Activated CD4-positive, alpha-beta T cell treated with anti-CD3 and anti-CD28 coated beads, Interleukin-2, amount 50 U/mL, for 16 hours (primary cell): ENCODE results near the gene PSTPIP1.
A peak's percentile ranks its signal among the peaks of the same experiment; 100 is the strongest.

Source experiments
- DNase-seq: peaks from one replicate; pipeline ENCODE4 v3.0.0-alpha.2; 2020

Gene PSTPIP1

GRCh38 chr15:77001966-77002365, 7.0 kb downstream of the PSTPIP1 start:
- no peak for DNase-seq

DNA sequence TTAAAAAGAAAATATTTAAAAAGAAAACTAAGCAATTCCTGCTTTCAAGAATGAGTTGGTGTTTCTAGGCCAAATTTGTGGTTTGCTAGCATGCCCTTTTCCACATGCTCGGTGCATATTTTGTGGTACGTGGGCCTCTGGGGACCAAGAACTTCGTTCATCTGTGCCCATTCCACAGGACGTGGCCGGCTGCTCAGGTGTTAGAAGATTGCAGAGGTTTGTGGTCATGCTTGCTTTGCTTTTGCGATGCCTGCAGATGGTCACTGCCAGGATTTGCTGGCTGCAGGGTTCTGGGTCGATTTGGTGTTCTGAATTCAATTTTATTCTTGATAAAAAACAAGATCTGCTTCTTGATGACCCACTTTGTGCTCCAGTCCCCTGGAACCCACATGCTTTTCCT, 7.5 kb downstream of the PSTPIP1 start:
- no peak for DNase-seq

DNA sequence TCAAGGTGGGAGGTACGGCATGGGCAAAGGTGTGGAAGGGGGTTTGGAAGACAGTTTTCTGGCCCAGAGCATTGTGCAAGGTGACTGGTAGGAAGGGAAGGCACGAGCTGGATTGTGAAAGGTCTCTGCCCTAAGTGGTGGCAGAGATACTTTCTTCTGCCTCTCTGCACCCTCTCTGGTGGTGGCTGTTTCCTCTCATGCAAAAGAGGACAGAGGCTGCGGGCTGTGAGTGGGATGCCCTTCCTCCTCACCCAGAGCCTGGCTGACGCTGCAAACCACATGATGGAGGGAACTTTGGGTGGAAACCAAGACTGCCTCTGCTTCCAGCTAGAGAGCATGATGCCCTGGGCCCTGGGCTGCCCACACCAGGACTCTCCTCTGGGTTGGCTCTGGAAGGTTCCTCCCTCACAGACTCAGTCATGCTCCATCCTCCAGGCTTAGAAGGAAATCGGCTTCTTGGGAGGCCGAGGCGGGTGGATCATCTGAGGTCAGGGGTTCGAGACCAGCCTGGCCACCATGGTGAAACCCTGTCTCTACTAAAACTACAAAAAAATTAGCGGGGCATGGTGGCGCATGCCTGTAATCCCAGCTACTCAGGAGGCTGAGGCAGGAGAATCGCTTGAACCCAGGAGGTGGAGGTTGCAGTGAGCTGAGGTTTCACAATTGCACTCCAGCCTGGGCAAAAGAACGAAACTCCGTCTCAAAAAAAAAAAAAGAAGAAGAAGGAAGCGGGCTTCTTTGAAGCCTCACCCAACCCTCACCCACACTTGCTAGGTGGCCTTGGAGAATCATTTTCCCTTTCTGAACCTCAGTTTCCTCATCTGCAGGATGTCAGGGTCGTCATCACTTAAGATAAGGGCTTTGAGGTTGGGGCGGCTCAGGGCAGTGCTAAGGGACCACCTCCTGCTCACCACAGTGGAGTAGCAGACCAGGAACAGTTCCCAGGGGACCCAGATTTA, 8.3 kb downstream of the PSTPIP1 start:
- DNase-seq: peak; percentile 89

- no peak for DNase-seq
Observed at GRCh38 chr15:77004189-77004588, 9.3 kb downstream of the PSTPIP1 start.

- DNase-seq: no peak
Observed at GRCh38 chr15:77009176-77009575, 14.2 kb downstream of the PSTPIP1 start.

DNA sequence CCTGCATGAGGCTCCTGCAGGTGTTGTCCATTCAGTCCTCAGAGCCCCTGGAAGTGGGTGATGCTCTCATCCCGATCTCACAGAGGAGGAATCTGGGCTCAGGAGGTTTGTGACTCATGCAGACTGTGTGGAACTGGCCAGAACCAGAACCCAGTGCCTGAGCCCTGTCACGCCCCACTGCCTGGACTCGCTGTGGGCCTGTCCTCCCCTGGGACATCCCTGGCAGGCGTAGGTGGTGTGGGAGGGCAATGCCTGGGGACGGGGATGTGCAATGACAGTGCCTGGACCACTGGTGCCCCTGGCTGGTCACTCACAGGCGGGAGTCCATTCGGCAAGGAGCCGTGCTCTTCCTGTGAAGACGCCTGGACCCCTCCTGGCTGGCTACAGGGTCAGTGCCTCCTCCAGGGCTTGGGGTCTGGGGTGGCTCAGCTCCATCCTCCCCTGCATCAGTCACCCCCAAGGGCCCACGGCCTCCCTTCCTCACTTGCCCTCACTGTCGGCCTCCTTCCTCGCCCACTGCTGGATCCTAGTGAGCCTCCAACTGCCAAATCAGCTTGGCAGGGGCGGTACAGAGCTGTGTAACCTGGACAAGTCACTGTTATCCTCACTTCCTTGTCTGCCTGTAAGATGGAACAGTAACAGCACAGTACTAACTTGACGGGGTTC, 14.9 kb downstream of the PSTPIP1 start:
- DNase-seq: no peak

GRCh38 chr15:77010312-77010686, 15.4 kb downstream of the PSTPIP1 start:
- DNase-seq: no peak

GRCh38 chr15:77010857-77011256, 15.9 kb downstream of the PSTPIP1 start:
- DNase-seq: no peak

- no peak for DNase-seq
Observed at GRCh38 chr15:77012117-77012712, 17.3 kb downstream of the PSTPIP1 start.

GRCh38 chr15:77012868-77013267, 17.9 kb downstream of the PSTPIP1 start:
- no peak for DNase-seq

DNA sequence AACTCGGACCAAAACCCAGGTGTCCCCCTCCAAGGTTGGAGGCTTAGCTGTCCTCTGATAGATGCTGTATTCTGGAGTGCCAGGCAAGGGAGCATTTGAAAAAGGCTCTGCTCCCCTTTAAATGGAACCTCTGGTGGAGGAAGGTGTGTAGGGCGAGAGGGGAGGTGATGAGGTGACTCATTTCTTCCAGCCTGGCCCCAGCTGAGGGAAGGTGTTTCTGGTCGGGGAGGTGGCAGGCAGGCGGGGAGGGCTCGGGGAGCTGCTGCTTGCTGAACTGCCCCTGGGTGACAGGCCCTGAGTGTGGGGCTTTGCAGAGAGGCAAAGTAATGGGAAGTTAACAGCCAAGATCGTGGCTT, 18.8 kb downstream of the PSTPIP1 start:
- peak; percentile 92 for DNase-seq

DNA sequence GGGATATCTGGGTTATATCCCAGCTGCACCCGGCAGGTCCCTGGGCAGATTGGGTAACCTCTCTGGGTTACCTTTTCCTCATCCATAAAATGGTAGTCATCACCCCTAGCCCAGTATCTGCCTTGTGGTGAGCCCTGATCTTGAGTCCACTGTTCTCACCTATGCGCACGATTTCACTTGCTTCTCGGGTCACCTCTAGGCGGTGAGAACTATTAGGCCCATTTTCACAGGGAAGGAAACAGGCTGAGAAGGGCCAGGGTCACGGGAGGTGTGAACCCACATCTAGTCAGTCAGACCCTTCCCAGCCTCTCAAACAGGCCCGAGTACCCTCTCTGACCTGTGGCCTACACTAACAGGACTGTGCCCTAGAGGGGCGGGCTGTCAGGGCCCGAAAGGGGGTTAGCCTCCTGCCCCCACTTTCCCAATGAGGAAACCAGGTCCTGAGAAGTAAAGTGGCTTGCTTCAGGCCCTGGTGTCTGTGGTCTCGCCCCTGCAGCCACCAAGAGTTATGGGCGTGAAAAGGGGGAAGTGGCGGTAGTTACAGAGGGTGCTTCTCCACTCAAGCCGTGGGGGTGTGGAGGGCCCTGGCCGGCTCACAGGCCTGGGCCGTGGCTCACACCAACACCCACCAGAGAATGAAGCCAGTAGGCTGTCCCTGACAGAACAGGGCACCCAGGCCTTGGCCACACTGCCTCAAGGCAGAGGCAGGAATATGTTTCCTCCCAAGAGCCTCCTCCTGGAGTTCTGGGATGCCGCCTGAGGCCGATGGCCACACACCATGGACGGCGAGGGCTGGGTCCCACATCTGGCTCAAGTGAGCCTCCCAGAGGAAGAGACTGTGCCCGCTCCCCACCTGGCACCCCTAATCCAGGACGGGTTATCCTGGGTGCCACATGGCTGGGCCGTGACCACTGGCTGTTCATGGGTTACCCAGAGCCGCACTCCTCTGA, 19.5 kb downstream of the PSTPIP1 start:
- no peak for DNase-seq

- no peak for DNase-seq
Observed at GRCh38 chr15:77015646-77016320, 20.9 kb downstream of the PSTPIP1 start.

GRCh38 chr15:77016321-77016695, 21.4 kb downstream of the PSTPIP1 start:
- DNase-seq: no peak

DNA sequence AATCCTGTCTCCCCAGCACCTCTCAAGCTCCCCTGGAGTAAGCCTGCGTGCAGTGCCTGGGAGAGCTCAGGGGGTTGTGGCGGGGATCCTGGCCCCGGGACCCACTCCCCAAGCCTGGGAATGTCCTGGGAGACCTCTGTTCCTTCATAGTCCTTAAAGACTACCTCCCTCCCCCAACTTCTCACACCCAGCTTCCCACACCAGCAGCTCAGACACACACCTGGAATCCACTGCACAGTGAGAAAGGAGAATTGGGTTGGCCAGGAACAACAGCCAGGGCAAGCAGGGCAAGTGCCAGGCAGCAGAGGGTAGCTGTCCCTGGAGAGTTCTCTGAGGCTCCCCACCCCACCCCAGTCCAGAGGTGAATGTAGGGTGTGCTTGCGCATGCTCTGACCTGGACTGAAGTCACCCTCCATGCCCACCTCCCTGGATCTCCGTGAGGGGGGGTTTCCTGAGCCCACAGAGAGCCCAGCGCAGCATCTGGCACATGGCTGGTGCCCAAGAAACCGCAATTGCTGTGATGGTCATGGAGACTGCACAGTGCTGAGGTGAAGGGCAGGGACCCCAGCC, 22.2 kb downstream of the PSTPIP1 start:
- no peak for DNase-seq

DNA sequence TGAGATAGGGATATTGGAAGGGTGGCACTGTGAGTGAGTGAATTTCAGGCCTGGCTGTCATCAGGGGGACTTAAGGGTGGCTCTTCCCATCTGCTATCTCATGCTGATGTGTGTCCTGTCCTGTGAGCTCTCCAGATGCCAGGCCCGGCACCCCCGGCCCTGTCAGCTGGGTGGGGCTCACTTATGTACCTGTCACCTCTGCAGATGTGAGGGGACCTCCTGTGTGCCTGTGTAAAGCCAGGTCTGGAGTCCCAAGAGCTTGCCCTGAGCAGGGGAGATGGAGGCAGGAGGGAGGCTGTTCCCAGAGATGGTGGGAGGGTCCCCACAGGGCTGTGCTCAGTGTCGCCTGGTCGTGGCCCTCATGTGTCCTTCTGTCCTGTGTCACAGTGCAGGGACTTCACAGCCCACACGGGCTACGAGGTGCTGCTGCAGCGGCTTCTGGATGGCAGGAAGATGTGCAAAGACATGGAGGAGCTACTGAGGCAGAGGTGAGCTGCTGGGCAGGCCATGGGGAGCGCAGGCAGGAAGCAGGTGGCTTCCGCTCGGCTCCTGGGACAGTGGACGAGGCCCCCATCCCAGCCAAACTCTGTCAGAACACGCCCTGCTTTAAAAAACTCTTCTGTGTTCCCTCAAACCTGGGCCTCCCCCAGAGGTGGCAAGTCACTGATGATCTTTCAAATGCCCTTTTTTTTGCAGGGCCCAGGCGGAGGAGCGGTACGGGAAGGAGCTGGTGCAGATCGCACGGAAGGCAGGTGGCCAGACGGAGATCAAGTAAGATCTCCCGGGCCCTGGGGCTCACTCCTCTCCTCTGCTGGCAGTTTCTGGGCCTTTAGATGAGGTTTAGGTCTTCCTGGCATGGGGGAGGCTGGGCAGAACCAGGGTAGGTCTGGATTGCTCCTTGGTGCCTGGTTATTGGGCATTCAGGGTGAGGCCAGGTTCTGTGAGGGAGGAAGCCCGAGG, 23.1 kb downstream of the PSTPIP1 start:
- no peak for DNase-seq

DNA sequence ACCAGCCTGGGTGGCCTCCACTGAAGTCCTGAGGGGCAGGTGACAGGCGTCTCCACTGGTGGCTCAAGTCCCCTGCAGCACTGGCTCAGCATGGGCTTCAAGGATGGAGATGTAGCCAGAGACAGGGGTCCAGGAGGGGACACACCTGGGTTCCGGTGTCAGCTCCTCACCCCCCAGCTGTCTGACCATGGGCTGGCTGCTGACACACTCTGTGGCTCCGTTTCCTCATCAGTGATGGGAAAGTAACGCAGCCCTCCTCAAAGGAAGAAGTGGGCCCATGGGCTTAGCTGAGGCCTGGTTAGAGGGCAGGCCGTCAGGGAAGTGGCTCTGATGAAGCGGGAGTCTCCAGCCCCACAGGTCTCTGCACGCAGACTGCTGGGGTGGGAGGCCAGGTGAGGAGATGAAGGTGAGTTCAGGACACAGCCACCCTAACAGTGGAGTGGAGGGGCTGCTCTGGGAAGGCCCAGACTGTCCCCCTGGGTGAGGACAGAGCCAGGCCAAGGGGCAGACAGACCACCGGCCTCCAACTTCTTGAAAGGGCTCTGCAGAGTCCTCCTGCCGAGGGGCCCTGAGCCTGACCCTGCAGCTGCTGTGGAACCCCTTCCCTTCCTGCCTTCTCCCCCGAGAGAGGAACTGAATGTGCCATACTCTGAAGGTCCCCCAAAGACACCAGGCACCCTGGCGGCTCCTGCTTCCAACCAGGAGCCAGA, 24.0 kb downstream of the PSTPIP1 start:
- DNase-seq: no peak

DNA sequence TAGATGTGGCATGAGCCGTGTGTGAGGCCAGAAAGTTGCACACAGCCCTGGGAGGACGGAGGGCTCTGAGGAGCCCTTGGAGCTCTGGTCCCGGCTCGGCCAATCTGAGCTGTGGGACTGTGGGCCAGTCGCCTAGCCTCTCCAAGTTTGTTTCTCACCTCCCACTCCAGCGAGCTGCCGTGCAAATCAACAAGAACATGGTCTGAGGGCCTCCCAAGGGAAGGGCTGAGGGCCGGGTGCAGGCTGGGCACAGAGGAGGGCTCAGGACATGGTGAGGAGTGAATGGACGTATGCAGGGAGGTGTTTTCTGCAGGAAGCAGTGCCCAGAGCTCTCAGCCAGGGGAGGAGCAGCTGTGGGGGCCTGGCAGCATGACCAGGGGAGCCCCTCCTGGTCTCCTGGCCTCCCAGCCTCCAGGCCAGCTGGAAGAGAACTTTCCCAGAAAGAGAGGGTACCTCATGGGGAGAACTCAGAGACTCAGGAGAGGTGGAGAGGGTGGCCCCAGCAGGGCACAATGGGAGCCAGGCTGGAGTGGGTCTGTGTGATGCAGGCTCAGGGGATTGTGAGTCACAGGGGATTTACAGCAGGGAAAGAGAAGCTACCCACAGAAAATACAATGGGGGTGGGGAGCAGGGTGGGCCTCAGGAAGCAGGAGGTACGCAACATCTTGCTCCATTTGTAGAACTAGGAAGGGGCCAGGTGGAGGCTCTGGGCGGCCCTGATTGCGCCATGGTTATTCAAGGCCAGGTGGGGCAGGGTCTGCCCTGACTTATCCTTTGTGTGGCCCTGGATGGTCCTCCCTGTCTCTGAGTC, 24.8 kb downstream of the PSTPIP1 start:
- peak; percentile 63 for DNase-seq
